Measurements from ENCODE around the gene CRACR2B.

CRACR2B gene

GRCh38 chr11:788953-789940 lies 38.5 kb upstream of the CRACR2B start:
- Histone ChIP-seq H3K79me2 (no peaks in the 10 kb centered on the region), H2AFZ (no peak overlapping the region), H3K4me3 (ENCODE audit: low read depth, low read length) (no peak overlapping the region), H3K27me3 (ENCODE audit: control insufficient read depth, insufficient read depth, low read length) (no peaks in the 10 kb centered on the region), H3K4me2 (ENCODE audit: low read length) (no peak overlapping the region), H3K9me3 (ENCODE audit: control insufficient read depth, low read length) (no peaks in the 10 kb centered on the region), H3K9ac (no peak overlapping the region), H3K4me1 (no peaks in the 10 kb centered on the region), H3K36me3 (ENCODE audit: control insufficient read depth, insufficient read depth, low read length) (no peaks in the 10 kb centered on the region), H3K27ac (no peak overlapping the region)
- TF ChIP-seq CTCF (IDR thresholded peaks at IDR 0.05): no peak

DNA sequence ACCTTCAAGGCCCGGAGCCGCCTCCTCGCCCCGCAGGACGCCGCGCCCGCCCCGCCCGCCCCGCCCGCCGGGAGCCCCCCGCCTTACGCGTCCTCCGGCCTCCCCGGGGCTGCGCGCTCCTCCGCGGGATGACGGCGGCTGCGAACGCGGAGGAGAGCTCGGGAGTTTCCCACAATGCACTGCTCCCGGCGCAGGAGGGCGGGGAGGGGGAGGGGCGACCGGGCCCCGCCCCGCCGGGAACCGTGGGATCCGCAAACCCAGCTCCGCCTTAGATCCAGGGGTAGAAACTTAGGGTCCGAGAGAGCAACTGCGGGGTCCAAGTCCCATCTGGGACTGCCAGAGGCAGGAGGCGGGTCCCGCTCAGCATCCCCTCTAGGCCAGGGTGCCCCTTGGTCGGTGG lies 37.8 kb upstream of the CRACR2B start, which contains the start of gene CEND1:
TSS of gene CEND1 (minus strand) at position 148 of the 400 bp plus-strand sequence. CDS start 1,514 bp downstream, outside the sequence.
- Histone ChIP-seq H3K4me2 (ENCODE audit: low read length) (no peak within 1 kb of the TSS), H3K79me2 (no peaks in the 10 kb centered on the region), H3K4me3 (ENCODE audit: low read depth, low read length) (no peak within 1 kb of the TSS), H3K4me1 (no peaks in the 10 kb centered on the region), H3K36me3 (ENCODE audit: control insufficient read depth, insufficient read depth, low read length) (no peaks in the 10 kb centered on the region), H3K9me3 (ENCODE audit: control insufficient read depth, low read length) (no peaks in the 10 kb centered on the region), H3K27me3 (ENCODE audit: control insufficient read depth, insufficient read depth, low read length) (no peaks in the 10 kb centered on the region), H3K27ac (no peak within 1 kb of the TSS), H3K9ac (no peak within 1 kb of the TSS), H2AFZ (no peak within 1 kb of the TSS)
- TF ChIP-seq CTCF (IDR thresholded peaks at IDR 0.05): no peak

- Histone ChIP-seq H3K4me3 (ENCODE audit: low read depth, low read length) (no peak overlapping the region), H2AFZ (no peak overlapping the region), H3K79me2 (no peaks in the 10 kb centered on the region), H3K4me2 (ENCODE audit: low read length) (no peak overlapping the region), H3K36me3 (ENCODE audit: control insufficient read depth, insufficient read depth, low read length) (no peaks in the 10 kb centered on the region), H3K4me1 (no peaks in the 10 kb centered on the region), H3K9ac (no peak overlapping the region), H3K27me3 (ENCODE audit: control insufficient read depth, insufficient read depth, low read length) (no peaks in the 10 kb centered on the region), H3K9me3 (ENCODE audit: control insufficient read depth, low read length) (no peaks in the 10 kb centered on the region), H3K27ac (no peak overlapping the region)
- TF ChIP-seq CTCF (IDR thresholded peaks at IDR 0.05): no peak
These were observed 36.8 kb upstream of the CRACR2B start for GRCh38 chr11:790721-791564.

- H3K9ac ChIP-seq: no peak overlapping the region
- no peaks in the 10 kb centered on the region for H3K79me2 ChIP-seq
- no peaks in the 10 kb centered on the region for H3K27me3 ChIP-seq (ENCODE audit: control insufficient read depth, insufficient read depth, low read length)
- no peak overlapping the region for H2AFZ ChIP-seq
- H3K4me2 ChIP-seq (ENCODE audit: low read length): no peak overlapping the region
- no peak overlapping the region for H3K4me3 ChIP-seq (ENCODE audit: low read depth, low read length)
- no peaks in the 10 kb centered on the region for H3K9me3 ChIP-seq (ENCODE audit: control insufficient read depth, low read length)
- no peaks in the 10 kb centered on the region for H3K36me3 ChIP-seq (ENCODE audit: control insufficient read depth, insufficient read depth, low read length)
- H3K27ac ChIP-seq: no peak overlapping the region
- TF ChIP-seq CTCF (IDR thresholded peaks at IDR 0.05): no peak
- peaks cover 3% of the 10 kb centered on the region for H3K4me1 ChIP-seq
These were observed 35.8 kb upstream of the CRACR2B start for GRCh38 chr11:791658-792534.

Data from parathyroid adenoma (tissue), 2 donors.